ENCODE measurements around the gene PIK3C2A. TPM values are rescaled to one million over a fixed set of nuclear protein-coding genes. Genes with fewer than 3 reads are reported as not detected.

PIK3C2A gene
- total and polyA plus RNA-seq, 2 of the 8 experiments (the other 6 are each of a cell fraction or from before 2014, with no cell fraction given) = 20.1 to 127 TPM

- TF ChIP-seq CHD7 (IDR thresholded peaks at IDR 0.05; ENCODE audit: insufficient replicate concordance, low read length) (no peak), SIX5 (IDR thresholded peaks at IDR 0.05; ENCODE audit: low read depth, low read length) (no peak), RNF2 (IDR thresholded peaks at IDR 0.05; ENCODE audit: borderline replicate concordance, low read depth, low read length, missing control alignments, poor library complexity, severe bottlenecking) (no peak), BCL11A (IDR thresholded peaks at IDR 0.05; ENCODE audit: low read depth in 2 of 2, low read length in 2 of 2) (no peak), TEAD4 (IDR thresholded peaks at IDR 0.05; ENCODE audit: low read depth, low read length) (no peak), JUN (IDR thresholded peaks at IDR 0.05; ENCODE audit: low read depth, low read length) (no peak), SUZ12 (IDR thresholded peaks at IDR 0.05; ENCODE audit: low read length) (no peak), RFX5 (IDR thresholded peaks at IDR 0.05; ENCODE audit: borderline replicate concordance, low read depth, low read length) (no peak), YY1 (IDR thresholded peaks at IDR 0.05; ENCODE audit: low read depth, low read length) (no peak), KDM4A (IDR thresholded peaks at IDR 0.05; ENCODE audit: low read depth, low read length, severe bottlenecking) (no peak)
Measured at GRCh38 chr11:17208257-17208999, 642 bp upstream of the PIK3C2A start (continued).

Data from H1 (cell line).